NCI-H2227 (cell line): ENCODE results near the gene GPX7.
A peak's percentile ranks its signal among the peaks of the same experiment; 100 is the strongest.

Experiments used
- DNase-seq: peaks from one replicate; lab custom pipeline; 2025; ENCODE audit not compliant: unreplicated experiment; lab: John Stamatoyannopoulos, UW

Gene GPX7

DNA sequence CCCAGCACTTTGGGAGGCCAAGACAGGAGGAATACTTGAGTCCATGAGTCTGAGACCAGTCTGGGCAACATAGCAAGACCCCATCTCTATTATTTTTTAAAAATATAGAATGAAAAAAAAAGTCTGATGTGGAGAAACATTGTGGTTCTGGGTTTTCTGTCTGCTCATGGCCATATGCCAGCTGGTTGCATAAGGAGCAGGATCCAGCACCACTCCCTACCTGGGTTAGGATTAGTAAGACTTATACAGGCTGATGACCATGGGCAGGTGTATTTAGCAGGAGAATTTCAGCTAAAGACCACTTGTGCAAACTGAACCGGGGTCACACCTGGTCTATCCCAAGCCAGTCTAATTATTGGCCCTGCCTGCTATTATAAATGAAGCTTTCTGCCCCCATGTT lies 16.7 kb upstream of the GPX7 start:
- no peak for DNase-seq

DNA sequence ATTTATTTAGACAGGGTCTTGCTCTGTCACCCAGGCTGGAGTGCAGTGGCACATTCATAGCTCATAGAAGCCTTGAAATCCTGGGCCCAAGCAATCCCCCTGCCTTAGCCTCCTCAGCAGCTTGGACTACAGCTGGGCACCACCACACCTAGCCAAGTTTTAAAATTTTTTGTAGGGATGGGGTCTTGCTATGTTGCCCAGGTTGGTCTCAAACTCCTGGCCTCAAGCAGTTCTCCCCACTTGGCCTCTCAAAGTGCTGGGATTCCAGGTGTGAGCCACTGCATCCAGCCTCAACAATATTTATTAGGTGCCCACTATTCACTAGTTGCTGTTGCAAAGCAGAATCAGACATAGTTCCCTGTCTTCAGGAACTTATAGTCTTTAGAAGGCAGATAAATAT lies 14.1 kb upstream of the GPX7 start:
- no peak for DNase-seq

DNA sequence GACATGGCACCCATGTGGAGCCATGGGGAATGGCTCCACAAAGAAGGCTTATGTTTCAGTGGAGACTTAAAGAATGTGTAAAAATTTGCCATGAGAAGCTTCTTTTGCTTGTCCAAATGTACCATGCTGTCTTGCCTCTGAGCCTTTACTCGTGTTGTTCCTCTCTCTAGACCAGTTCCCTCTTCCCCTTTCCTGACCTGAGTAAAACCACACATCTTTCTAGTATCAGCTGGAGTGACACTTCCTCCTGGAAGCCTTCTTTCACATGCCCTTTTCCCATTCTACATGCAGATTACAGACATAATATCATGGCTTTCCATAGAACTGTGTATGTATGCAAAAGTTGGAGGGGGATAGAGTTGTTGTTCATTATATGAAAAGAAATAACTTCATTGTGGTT lies 13.6 kb upstream of the GPX7 start:
- no peak for DNase-seq

DNA sequence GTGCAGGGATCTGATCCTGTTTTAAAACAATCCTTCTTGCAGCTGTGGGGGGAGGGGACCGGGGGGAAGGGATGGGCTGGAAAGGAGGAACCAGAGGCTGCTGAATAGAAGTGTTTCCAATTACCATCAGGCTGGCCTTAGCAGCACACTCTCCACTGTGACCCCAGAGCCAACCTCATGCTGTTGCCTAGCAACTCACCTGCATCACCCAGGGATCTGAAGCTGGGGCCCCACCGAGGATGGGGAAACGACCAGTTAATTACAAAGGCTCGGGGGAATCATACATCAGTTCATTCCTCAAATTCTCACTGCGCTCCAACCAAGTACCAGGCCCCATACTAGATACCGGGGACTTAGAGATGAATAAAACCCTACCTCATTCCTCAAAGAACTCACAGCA lies 11.9 kb upstream of the GPX7 start:
- peak; percentile 95 for DNase-seq

DNA sequence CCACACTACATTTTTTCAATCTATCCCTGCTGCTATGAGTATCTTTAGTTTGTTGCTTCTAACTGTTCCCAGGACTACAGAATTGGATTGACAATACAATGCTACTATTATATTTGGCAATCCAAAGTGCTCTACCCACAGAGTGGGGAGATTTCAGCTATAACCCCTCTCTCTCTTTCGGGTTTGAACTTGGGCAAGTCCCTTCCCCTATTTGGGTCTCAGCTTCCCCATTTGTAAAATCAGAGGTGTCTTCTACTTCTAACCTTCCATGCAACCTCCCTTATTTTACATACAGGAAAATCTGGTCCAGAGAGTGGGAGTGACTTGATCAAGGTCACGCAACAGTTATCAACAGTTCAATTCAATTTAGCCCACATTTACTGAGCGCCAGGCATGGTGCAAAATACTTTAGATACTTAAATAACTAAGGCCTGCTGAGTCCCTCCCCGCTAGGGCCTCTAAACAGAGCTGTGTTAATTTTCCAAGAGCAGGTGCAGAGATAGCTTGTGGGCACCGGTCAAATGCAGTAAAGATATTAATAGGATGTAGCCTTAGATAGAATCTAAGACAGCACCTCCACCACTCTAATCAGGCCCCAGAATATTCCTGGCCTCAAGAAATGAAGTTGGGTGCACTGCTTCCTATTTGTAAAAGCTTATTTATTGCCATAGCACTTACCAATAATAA lies 9.4 kb upstream of the GPX7 start:
- DNase-seq = peak; percentile 40

DNA sequence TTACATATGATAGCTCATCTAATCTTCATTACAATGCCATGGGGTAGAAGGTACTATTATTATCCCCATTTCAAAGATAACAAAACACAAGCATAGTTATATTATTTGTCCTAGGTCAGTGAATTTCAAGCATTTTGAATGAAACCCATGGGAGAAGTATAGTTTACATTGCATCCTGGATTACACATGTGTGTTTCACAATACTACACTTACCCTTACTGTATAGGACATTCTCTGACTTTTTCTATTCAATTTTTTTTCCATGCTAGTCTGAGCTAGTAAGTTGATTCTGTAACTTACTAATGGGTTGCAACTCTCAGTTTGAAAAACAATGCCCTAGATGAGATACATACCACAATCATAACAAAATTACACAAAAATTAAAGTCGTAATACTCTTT lies 8.7 kb upstream of the GPX7 start:
- no peak for DNase-seq

DNA sequence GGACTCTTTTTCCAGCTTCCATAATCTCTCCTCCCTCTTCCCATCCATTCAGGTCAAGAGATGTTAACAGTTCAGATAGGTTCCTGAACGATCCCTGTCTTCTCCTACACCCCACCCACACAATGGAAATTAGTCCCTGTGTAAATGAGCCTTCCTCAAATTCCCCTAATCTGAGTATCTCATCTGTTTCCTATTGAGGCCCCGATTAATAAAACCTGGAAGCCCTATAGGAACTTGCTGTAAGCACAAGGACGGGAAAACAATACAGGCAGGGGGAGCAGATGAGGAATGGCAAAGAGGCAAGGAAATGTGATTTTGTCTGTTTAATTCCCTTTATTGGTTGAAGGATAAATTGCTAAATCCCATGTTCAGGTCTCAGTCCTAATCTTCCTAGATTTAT lies 7.1 kb upstream of the GPX7 start:
- DNase-seq = no peak

DNA sequence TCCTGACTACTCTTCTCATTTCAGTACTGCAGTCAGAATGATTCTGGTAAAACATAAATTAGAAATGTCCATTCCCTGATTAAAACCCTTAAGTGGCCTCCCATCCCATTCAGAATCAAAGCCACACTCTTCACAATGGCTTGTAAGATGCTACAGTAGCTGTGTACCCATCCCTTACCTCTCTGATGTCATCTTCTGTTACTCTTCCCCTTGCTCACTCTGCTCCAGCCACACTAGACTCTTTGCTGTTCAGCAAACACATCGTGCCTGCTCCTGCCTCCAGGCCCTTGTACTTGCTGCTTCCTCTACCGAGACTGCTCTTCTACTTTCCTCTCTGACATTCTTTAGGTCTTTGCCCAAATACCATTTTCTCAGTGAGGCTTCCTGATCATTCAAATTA lies 4.3 kb upstream of the GPX7 start:
- no peak for DNase-seq

DNA sequence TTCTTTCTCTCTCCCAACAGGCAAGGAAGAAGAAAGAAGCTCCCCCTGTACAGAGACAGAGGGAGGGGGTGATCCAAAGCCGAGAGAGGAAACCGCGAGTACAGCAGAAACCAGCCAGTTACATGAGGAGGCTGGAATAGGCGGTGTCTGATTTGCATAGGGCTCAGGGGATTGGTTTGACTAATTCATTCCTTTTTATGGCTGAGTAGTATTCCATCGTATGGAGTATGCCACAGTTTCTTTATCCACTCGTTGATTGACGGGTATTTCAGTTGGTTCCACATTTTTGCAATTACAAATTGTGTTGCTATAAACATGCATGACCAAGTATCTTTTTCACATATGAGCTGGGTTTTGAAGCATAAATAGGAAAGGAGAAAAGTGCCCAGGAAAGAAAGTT lies 3.4 kb upstream of the GPX7 start:
- DNase-seq = no peak

DNA sequence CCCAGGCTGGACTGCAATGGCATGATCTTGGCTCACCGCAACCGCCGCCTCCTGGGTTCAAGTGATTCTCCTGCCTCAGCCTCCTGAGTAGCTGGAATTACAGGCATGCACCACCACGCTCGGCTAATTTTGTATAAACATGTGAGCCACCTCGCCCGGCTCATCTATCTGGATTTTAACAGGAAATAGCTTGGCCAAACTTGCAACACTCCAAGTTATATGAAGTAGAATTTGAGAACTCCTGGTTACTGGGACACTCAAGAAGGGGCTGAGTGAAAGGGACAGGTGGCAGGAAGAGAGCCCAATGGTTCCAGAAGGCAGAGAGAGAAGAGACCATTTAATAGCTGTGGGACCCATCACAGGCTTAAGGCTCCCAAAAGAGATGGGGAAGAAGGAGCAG lies 2.9 kb upstream of the GPX7 start:
- DNase-seq = no peak

DNA sequence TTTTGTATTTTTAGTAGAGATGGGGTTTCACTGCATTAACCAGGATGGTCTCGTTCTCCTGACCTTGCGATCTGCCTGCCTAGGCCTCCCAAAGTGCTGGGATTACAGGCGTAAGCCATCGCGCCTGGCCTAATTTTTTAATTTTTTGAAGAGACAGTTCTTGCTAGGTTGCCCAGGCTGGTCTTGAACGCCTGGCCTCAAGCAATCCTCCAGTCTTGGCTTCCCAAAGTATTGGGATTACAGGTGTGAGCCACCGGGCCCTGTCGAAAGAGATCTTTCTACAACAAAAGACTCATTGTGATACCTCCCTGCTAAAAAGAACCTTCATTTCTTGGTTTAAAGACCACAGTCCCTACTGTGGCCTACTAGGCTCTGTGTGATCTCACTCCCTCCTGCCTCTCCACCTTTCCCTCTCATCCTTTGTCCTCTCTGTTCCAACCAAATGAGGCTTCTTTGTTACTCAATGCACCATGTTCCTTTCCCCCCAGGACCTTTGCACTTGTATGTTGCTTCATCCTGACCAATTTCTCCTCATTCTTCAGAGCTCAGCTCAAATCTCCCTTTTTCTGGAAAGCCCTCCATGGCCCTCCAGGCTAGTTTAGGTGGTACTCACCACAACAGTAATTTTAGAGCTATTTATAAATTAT lies 1.5 kb upstream of the GPX7 start:
- no peak for DNase-seq

DNA sequence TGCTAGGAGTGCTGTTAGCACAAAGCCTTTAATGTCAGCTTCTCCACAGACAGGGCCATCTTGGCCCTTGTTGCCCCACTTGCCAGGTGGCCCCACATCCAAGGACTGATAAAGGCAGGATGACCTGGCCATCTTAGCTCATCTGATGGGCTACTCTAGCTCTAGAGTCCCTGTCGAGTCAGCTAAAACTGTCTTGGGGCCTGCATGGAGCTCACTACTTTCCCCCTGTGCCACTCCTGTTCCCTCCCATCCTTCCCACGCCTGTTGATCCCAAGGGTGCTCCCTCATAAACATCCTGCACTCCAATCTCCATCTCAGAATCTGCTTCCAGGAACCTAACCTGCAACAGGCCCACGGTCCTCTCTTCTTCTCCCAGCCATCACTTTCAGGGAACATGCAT lies 652 bp upstream of the GPX7 start:
- no peak for DNase-seq

DNA sequence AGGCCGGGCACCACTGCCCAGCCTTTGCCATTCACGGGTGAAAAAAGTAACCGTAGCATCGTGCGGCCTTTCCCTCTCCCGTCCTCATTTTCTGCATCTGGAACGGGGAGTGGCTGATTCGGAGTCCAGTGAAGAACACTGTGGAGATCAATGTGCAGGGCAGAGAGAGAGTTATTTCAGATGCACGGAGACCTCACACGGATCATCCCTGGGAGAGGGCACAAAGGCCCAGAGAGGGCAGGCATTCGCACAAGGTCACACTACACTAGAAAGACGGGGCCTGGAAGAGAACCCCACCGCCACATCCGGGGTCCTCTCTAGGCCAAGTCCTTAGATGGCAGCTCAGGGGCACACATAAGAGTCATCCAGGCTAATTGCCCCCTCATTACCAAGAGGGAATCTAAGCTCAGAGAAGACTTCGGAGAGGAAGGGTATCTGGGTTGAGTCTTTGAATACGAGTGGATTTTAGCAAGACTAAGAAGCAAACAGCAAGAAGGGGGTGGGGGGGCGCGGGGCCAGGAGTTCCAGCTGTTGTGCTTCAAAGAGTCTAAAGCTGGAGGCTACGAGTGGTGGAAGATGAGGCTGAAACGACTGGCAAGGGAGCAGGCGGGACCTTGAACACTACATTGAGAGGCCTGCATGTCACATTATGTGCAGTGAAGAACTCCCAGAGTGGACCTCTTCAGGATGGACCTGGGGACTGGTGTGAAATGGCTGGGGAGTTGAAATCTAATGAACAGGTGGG lies 857 bp downstream of the GPX7 start:
- peak; percentile 46 for DNase-seq

DNA sequence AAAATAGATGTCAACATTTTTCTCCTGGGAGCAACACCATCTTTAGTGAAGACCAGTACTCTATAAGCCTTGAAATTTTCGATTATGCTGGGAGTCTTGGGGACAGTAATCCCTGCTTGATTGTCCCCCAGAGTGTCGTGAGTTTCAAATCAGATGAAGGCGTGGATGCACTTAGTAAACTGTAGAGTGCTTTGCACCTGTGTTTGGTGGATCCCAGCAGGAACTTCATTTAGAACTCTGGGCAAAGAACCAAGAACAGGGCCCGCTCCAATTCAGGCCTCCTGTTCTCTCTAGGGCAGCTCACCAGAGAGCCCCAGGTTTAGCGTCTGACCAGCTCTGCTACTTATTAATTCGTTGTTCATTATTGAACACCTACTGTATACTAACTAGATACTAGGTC lies 1.5 kb downstream of the GPX7 start:
- no peak for DNase-seq

DNA sequence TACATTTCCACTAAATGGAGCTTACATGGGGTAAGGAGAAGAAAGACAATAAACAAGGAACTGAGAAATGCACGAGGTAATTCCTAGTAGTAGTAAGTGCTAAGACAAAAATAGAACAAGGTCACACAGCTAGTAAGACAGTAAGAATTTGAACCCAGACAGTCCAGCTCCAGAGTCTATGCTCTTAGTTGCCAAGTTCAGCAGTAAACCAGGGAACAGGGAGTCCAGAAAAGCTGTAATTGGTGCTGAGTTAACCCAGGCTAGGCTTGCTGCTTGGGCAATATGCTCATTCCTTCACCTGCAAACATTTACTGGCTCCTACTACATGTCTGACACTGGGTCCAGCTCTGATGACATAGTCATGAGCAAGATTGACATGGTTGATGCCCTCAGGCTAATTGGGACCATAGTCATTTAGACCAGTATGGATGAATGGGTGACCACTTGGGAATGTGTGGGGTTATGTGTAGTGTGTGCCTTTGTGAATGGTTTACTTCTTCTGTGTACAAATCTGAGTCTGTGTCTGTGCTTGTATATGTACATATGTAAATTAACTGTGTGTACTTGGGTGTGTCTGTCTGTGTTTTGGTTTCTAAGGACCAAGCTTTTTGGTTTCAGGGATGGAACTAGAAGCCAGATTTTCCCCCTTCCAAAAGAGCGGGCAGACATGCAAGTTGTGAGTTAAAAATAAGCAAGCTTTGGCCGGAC lies 2.0 kb downstream of the GPX7 start:
- no peak for DNase-seq

DNA sequence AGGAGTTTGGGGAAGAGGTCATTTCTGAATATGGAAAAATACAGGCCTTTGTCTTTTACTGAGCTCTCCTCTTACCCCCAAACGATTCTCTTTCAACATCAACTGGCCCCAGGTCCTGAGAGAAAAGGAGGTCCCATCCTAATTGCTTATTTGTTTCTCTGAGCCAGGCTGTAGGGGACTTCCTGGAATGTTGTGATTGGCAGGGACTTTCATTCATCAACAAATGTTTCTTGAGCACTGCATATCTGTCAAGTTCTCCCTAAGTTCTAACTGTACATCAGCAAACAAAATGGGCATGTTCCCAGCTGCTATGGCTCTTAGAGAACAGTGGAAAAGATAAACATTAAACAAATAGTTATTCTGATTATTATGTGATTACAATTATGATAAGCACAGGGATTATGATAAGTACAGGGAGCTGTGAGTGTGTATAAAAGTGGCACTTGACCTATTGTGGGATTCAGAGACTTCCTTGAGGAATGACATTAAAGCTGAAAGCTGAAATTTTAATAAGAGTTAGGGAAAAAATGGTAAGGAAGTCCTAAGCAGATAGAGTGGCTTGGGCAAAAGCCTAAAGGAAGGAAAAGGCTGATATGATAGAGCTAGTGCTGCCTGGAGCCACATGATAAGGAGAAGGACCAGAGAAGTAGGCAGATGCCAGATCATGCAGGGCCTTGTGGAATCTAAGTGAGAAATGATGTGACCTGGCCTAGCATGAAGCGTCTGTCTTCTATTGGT lies 11.6 kb downstream of the GPX7 start:
- DNase-seq = no peak

DNA sequence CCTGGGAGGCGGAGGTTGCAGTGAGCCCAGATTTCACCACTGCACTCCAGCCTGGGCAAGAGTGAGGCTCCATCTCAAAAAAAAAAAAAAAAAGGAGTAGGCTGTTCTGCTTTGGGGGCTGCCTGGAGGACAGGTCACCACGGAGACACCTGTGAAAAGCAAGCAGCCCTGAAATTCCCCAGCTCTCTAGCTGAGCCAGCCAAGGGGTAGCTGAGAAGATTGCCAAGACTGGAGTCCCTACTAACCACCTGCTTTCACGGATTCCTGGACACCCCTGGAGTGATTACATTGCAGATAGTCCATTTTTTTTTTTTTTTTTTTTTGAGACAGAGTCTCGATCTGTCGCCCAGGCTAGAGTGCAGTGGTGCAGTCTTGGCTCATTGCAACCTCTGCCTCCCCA lies 12.5 kb downstream of the GPX7 start:
- DNase-seq = no peak

DNA sequence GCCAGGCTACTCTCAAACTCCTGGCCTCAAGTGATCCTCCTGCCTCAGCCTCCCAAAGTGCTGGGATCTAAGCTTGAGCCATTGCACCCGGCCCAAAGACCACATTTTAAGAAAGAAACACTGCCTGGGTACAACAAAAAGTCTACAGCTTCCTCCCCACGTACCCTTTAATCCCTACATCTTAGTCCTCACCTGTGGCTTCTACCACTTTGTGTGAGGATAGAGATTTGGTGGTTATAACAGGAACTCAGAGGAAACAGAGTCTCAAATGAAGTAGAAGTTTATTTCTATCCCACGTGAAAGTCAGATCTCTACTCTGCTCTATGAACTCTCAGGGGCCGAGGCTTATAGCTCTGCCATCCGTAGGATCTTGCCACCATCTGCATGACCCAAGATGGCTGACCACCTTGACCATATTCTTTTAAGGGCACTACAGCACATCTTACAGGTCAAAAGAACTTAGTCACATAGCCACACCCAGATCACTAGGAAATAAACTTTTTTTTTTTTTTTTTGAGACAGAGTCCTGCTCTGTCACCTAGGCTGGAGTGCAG lies 13.4 kb downstream of the GPX7 start:
- no peak for DNase-seq

DNA sequence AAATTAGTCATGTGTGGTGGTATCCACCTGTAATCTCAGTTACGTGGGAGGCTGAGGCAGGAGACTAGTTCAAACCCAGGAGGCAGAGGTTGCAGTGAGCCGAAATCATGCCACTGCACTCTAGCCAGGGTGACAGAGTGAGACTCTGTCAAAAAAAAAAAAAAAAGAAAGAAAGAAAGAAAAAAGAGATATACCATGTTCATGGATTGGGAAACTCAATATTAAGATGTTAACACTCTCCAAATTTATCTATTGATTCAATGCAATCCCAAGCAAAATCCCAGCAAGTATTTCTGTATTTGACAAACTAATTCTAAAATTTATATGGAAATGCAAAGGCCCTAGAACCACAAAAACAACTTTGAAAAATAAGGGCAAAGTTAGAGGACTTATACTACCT lies 19.8 kb downstream of the GPX7 start:
- no peak for DNase-seq

DNA sequence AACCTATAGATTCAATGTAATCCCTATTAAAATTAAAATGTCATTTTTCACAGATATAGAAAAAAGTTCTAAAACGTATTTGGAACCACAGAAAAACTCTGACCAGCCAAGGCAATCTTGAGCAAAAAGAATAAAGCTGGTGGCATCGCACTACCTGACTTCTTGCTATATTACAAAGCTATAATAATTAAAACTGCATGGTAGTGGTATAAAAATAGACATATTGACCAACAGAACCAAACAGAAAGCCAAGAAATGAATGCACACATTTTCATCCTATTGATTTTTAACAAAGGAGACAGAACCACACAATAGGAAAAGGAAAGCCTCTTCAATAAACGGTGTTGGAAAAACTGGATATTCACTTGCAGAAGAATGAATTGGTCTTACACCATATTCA lies 21.6 kb downstream of the GPX7 start:
- DNase-seq = no peak

DNA sequence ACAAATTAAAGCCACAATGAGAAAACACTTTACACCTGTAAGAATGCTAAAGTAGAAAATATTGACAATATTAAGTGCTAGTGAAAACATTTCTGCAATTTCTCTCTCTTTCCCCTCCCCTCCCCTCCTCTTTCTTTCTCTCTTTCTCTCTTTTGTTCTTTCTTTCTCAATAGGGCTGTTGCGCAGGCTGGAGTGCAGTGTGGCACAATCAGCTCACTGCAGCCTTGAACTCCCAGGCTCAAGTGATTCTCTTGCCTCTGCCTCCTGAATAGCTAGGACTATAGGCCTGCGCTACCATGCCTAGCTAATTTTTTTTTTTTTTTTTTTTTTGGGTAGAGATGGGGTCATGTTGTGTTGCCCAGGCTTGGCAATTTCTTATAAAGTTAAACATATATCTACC lies 24.9 kb downstream of the GPX7 start:
- DNase-seq = no peak
